ENCODE results near the gene ADPRHL1.
"Not testable (repeated sequence)": the region's sequence is repeated elsewhere in the genome, so short reads cannot be mapped to it uniquely, and the experiment has no call there.

The ADPRHL1 gene

DNA sequence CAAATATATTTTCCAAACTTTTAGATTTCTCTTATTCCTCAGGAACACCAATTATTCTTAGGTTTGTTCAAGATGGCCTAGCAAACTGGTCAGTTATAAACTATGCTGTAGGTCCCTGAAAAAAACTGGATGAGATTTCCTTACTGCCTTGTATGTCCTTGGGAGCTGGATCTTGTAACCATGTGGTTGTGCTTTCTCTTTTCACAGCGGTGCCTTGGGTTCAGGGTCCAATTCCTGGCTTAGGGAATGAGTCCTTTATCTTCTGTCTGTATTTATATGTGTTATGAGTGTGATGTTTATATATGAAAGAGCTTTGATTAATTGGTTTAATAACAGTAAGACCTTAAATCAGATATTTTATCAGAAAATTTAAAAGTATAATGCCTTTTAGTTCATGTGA lies 65.9 kb downstream of the ADPRHL1 start:
- DNase-seq: no peak
- no peak overlapping the region for H3K4me3 Mint-ChIP-seq
- ATAC-seq: no peak
- H3K27ac Mint-ChIP-seq: no peak overlapping the region
- peaks cover 27% of the 10 kb centered on the region for H3K9me3 Mint-ChIP-seq
- H3K4me1 Mint-ChIP-seq: peaks cover 6% of the 10 kb centered on the region
- H3K27me3 Mint-ChIP-seq: peaks cover 10% of the 10 kb centered on the region
- no peaks in the 10 kb centered on the region for H3K36me3 Mint-ChIP-seq (ENCODE audit: low read depth)

GRCh38 chr13:113383089-113383488 lies 70.2 kb downstream of the ADPRHL1 start:
- Mint-ChIP-seq H3K9me3 (peaks cover 30% of the 10 kb centered on the region), H3K4me1 (peaks cover 6% of the 10 kb centered on the region), H3K27me3 (peaks cover 16% of the 10 kb centered on the region), H3K36me3 (ENCODE audit: low read depth) (no peaks in the 10 kb centered on the region), H3K4me3 (no peak overlapping the region), H3K27ac (no peak overlapping the region)
- no peak for ATAC-seq
- DNase-seq: no peak

DNA sequence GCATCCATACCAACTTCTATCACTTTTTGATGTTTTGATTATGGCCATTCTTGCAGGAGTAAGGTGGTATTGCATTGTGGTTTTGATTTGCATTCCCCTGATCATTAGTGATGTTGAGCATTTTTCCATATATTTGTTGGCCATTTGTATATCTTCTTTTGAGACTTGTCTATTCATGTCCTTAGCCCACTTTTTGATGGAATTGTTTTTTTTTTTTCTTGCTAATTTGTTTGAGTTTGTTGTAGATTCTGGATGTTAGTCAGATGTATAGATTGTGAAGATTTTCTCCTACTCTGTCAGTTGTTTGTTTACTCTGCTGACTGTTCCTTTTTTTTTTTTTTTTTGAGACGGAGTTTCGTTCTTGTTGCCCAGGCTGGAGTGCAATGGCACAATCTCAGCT lies 70.7 kb downstream of the ADPRHL1 start:
- H3K27ac Mint-ChIP-seq; H3K4me1 Mint-ChIP-seq; ATAC-seq; DNase-seq; H3K4me3 Mint-ChIP-seq; H3K36me3 Mint-ChIP-seq (ENCODE audit: low read depth): not testable (repeated sequence)
- peaks cover 29% of the 10 kb centered on the region for H3K9me3 Mint-ChIP-seq
- H3K27me3 Mint-ChIP-seq: peaks cover 19% of the 10 kb centered on the region

DNA sequence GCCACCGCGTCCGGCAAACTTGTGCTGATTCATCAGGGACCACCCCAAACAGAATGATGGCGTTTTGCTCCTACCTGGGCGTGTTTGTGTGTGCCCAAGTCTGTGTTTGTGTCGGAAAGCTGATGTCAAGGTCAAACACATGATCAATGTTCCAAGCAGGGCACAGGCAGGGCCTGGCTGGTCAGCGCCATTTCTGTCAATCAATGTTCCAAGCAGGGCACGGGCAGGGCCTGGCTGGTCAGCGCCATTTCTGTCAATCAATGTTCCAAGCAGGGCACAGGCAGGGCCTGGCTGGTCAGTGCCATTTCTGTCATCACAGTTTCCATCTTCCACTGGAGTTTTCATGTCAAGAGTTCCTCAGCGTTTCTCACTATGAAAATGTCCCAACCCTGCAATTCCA lies 74.5 kb downstream of the ADPRHL1 start:
- DNase-seq: no peak
- H3K9me3 Mint-ChIP-seq: peaks cover 6% of the 10 kb centered on the region
- no peak overlapping the region for H3K27ac Mint-ChIP-seq
- ATAC-seq: no peak
- peaks cover 15% of the 10 kb centered on the region for H3K27me3 Mint-ChIP-seq
- no peak overlapping the region for H3K4me3 Mint-ChIP-seq
- no peaks in the 10 kb centered on the region for H3K36me3 Mint-ChIP-seq (ENCODE audit: low read depth)
- no peaks in the 10 kb centered on the region for H3K4me1 Mint-ChIP-seq

- Mint-ChIP-seq H3K4me1 (no peaks in the 10 kb centered on the region), H3K4me3 (no peak overlapping the region), H3K9me3 (no peaks in the 10 kb centered on the region), H3K27me3 (peaks cover 11% of the 10 kb centered on the region), H3K27ac (no peak overlapping the region), H3K36me3 (ENCODE audit: low read depth) (no peaks in the 10 kb centered on the region)
- DNase-seq: no peak
- no peak for ATAC-seq
Observed at GRCh38 chr13:113374511-113375175, 78.6 kb downstream of the ADPRHL1 start.

- no peak overlapping the region for H3K27ac Mint-ChIP-seq
Observed at GRCh38 chr13:113373811-113374485, 79.3 kb downstream of the ADPRHL1 start.

GRCh38 chr13:113371701-113372100 lies 81.6 kb downstream of the ADPRHL1 start:
- not testable (repeated sequence) for H3K36me3 Mint-ChIP-seq (ENCODE audit: low read depth); ATAC-seq; H3K27ac Mint-ChIP-seq; H3K4me1 Mint-ChIP-seq; DNase-seq; H3K4me3 Mint-ChIP-seq; H3K9me3 Mint-ChIP-seq; H3K27me3 Mint-ChIP-seq

More at GRCh38 chr13:113373811-113374485, 79.3 kb downstream of the ADPRHL1 start:
- ATAC-seq (no peak), DNase-seq (no peak)
- Mint-ChIP-seq H3K27me3 (peaks cover 10% of the 10 kb centered on the region), H3K4me1 (no peaks in the 10 kb centered on the region), H3K9me3 (no peaks in the 10 kb centered on the region), H3K36me3 (ENCODE audit: low read depth) (no peaks in the 10 kb centered on the region), H3K4me3 (no peak overlapping the region)

GRCh38 chr13:113371061-113371460 lies 82.2 kb downstream of the ADPRHL1 start:
- Mint-ChIP-seq H3K4me1 (no peaks in the 10 kb centered on the region), H3K4me3 (no peak overlapping the region), H3K36me3 (ENCODE audit: low read depth) (no peaks in the 10 kb centered on the region), H3K9me3 (no peaks in the 10 kb centered on the region), H3K27ac (no peak overlapping the region), H3K27me3 (peaks cover 6% of the 10 kb centered on the region)
- DNase-seq (no peak), ATAC-seq (no peak)

DNA sequence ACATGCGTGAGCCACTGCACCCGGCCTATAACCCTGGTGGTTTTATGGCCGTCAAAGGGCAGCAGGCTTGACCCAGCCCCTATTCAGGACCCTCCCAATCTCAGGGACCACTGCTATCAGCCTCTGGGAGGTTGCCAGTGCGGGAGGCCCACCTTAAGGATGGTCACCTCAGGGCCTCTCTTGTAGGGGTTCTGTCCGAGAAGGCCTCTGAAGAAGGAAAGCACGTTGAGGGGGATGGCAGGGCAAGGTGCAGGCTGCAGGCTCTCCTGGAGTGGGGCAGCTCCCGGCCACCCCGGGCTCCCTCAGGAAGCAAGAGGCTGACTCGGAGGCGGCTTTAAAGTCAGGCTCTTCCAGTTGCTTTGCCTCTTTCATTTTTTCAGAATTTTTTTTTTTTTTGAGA lies 83.4 kb downstream of the ADPRHL1 start:
- Mint-ChIP-seq H3K36me3 (ENCODE audit: low read depth) (no peaks in the 10 kb centered on the region), H3K9me3 (no peaks in the 10 kb centered on the region), H3K4me3 (no peak overlapping the region), H3K4me1 (peaks cover 6% of the 10 kb centered on the region), H3K27ac (no peak overlapping the region), H3K27me3 (peaks cover 12% of the 10 kb centered on the region)
- no peak for DNase-seq
- no peak for ATAC-seq

DNA sequence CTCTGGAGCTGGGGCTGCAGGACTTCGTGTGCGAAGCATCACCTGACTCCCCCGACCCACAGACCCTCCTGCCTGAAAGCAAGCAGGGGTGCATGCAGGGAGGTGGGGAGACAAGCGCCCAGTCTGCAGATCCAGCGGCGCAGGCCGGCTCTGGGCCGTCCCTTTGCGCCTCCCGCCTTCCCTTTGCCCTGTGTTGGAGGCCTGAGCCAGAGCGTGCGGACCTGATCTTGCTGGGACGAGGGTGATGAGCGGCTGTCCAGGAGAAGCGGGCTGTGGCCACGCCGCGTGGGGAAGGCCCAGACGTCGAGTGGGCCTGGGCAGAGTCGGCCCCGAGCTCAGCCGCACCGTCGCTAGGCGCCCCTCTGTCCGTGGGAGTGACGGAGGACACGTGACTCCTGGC lies 84.1 kb downstream of the ADPRHL1 start:
- no peak for DNase-seq
- no peak for ATAC-seq
- Mint-ChIP-seq H3K4me3 (no peak overlapping the region), H3K4me1 (peaks cover 6% of the 10 kb centered on the region), H3K9me3 (no peaks in the 10 kb centered on the region), H3K27ac (no peak overlapping the region), H3K36me3 (ENCODE audit: low read depth) (no peaks in the 10 kb centered on the region), H3K27me3 (peaks cover 10% of the 10 kb centered on the region)

DNA sequence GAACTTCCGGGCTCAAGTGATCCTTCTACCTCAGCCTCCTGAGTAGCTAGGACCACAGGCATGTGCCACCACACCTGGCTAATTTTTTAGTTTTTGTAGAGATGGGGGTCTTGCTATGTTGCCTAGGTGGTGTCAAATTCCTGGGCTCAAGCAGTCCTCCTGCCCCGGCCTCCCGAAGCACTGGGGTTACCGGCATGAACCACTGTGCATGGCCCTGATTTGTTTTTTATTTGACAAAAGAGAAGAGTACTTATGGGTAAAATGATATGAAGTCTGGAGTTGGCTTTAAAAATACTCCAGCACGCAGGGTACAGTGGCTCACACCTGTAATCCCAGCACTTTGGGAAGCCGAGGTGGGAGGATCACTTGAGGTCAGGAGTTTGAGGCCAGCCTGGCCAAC lies 84.9 kb downstream of the ADPRHL1 start:
- H3K4me1 Mint-ChIP-seq; DNase-seq; H3K36me3 Mint-ChIP-seq (ENCODE audit: low read depth); H3K9me3 Mint-ChIP-seq; ATAC-seq; H3K4me3 Mint-ChIP-seq; H3K27me3 Mint-ChIP-seq; H3K27ac Mint-ChIP-seq: not testable (repeated sequence)

DNA sequence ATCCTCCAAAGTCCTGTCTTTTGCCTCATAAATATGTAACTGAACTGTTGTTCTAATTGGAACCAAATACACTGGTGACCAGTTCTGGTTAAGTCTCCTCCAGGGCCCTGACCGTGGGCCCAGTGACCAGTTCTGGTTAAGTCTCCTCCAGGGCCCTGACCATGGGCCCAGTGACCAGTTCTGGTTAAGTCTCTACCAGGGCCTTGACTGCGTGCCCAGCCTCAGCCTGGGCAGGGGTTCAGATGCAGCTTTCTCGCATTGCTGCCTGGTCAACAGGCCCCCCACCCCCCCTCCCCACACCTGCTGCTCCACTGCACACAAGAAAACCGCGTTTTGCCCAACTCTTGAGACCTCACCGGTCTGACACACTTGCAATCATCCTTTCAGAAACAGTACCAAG lies 85.5 kb downstream of the ADPRHL1 start:
- no peak for DNase-seq
- Mint-ChIP-seq H3K36me3 (ENCODE audit: low read depth) (no peaks in the 10 kb centered on the region), H3K9me3 (no peaks in the 10 kb centered on the region), H3K27me3 (peaks cover 10% of the 10 kb centered on the region), H3K27ac (no peak overlapping the region), H3K4me1 (peaks cover 6% of the 10 kb centered on the region), H3K4me3 (no peak overlapping the region)
- no peak for ATAC-seq

GRCh38 chr13:113367020-113367560 lies 86.2 kb downstream of the ADPRHL1 start:
- Mint-ChIP-seq H3K9me3 (no peaks in the 10 kb centered on the region), H3K27ac (no peak overlapping the region), H3K4me3 (no peak overlapping the region), H3K4me1 (peaks cover 6% of the 10 kb centered on the region), H3K27me3 (peaks cover 15% of the 10 kb centered on the region), H3K36me3 (ENCODE audit: low read depth) (no peaks in the 10 kb centered on the region)
- no peak for ATAC-seq
- DNase-seq: no peak

- ATAC-seq (no peak), DNase-seq (no peak)
- H3K27ac Mint-ChIP-seq: no peak overlapping the region
- H3K36me3 Mint-ChIP-seq (ENCODE audit: low read depth): no peaks in the 10 kb centered on the region
- peaks cover 7% of the 10 kb centered on the region for H3K4me1 Mint-ChIP-seq
- peaks cover 20% of the 10 kb centered on the region for H3K27me3 Mint-ChIP-seq
- H3K4me3 Mint-ChIP-seq: no peak overlapping the region
- H3K9me3 Mint-ChIP-seq: no peaks in the 10 kb centered on the region
Observed at GRCh38 chr13:113365971-113366588, 87.2 kb downstream of the ADPRHL1 start.

- H3K27ac Mint-ChIP-seq: no peak overlapping the region
- DNase-seq: no peak
- H3K4me1 Mint-ChIP-seq: peaks cover 7% of the 10 kb centered on the region
- H3K4me3 Mint-ChIP-seq: peak overlapping the region; percentile 38
- peaks cover 20% of the 10 kb centered on the region for H3K27me3 Mint-ChIP-seq
- no peaks in the 10 kb centered on the region for H3K9me3 Mint-ChIP-seq
- no peak for ATAC-seq
- H3K36me3 Mint-ChIP-seq (ENCODE audit: low read depth): no peaks in the 10 kb centered on the region
Observed at GRCh38 chr13:113365583-113365970, 87.7 kb downstream of the ADPRHL1 start.
